H1 (cell line): ENCODE results near the gene TMEM82. TPM values are rescaled to one million over a fixed set of nuclear protein-coding genes. Genes with fewer than 3 reads are reported as not detected.

ENCODE experiments used
- CTCF ChIA-PET: fragments of 300-600 bp; sonication (Branson Sonifier 250); formaldehyde crosslinking; loops from one replicate; lab custom pipeline; 2021; ENCODE audit not compliant: partially characterized antibody; lab: Charles Lee
- POLR2A ChIA-PET: fragments of 300-600 bp; sonication (Branson Sonifier 250); formaldehyde crosslinking; loops from one replicate; lab custom pipeline; 2021; ENCODE audit warnings: inconsistent platforms; ENCODE audit not compliant: partially characterized antibody; lab: Charles Lee
- DNase-seq, 2 experiments: peaks; one replicate each; pipeline versions ENCODE4 v3.0.0 to v3.0.0-alpha.2; 2010 to 2022; ENCODE audit warnings: low spot score in 2 of 2, low read depth in 1 of 2, mixed read lengths in 1 of 2
- FAIRE-seq: peaks from 2 replicates; lab custom pipeline; 2011; peaks lifted over from hg19 to GRCh38; lab: Jason Lieb, UNC
- H2AFZ ChIP-seq: 2 replicates; pipeline ENCODE4 v1.8.1; 2012; ENCODE audit warnings: low read length, inconsistent platforms
- H2AK5ac ChIP-seq: 2 replicates; pipeline ENCODE4 v1.6.1; 2013; ENCODE audit warnings: low read depth, low read length
- H2BK120ac ChIP-seq: replicated peaks from 2 replicates; pipeline ENCODE3; 2013; ENCODE audit warnings: low read depth, low read length, inconsistent platforms
- H2BK12ac ChIP-seq: 2 replicates; pipeline ENCODE4 v1.6.1; 2013; ENCODE audit warnings: low read depth, low read length
- H2BK15ac ChIP-seq: 2 replicates; pipeline ENCODE4 v1.6.1; 2013; ENCODE audit warnings: low read length
- H2BK20ac ChIP-seq: 2 replicates; pipeline ENCODE4 v1.6.1; 2013; ENCODE audit warnings: low read length
- H2BK5ac ChIP-seq: 2 replicates; pipeline ENCODE4 v1.6.1; 2013; ENCODE audit warnings: low read depth, low read length
- H3K14ac ChIP-seq: 2 replicates; pipeline ENCODE4 v1.6.1; 2013; ENCODE audit warnings: inconsistent platforms; ENCODE audit not compliant: insufficient read length
- H3K18ac ChIP-seq: 2 replicates; pipeline ENCODE4 v1.6.1; 2013; ENCODE audit warnings: low read length; ENCODE audit errors: extremely low read depth
- H3K23ac ChIP-seq: 2 replicates; pipeline ENCODE4 v1.6.1; 2013; ENCODE audit warnings: inconsistent platforms; ENCODE audit not compliant: insufficient read length
- H3K23me2 ChIP-seq: 2 replicates; pipeline ENCODE4 v1.6.1; 2013; ENCODE audit warnings: low read depth, low read length
- H3K27ac ChIP-seq: 2 replicates; pipeline ENCODE4 v1.6.1; 2011; ENCODE audit warnings: low read depth, low read length, inconsistent platforms
- H3K27me3 ChIP-seq, 4 experiments: replicated peaks in 1 of 4; 1 replicate in 1 of 4; 2 replicates in 3 of 4; pipeline versions ENCODE4 v1.6.1 to v1.8.1; 2011 to 2013; ENCODE audit warnings: low read length in 3 of 4, mild to moderate bottlenecking in 3 of 4, inconsistent platforms in 2 of 4, mixed read lengths in 2 of 4, moderate library complexity in 1 of 4; ENCODE audit not compliant: control insufficient read depth in 3 of 4, insufficient read depth in 3 of 4; ENCODE audit errors: extremely low read depth in 1 of 4
- H3K36me3 ChIP-seq, 4 experiments: 2 replicates each; pipeline versions ENCODE4 v1.6.1 to v1.8.1; 2011 to 2013; ENCODE audit warnings: mild to moderate bottlenecking in 4 of 4, low read length in 3 of 4, moderate library complexity in 2 of 4, control low read depth in 1 of 4, inconsistent platforms in 1 of 4; ENCODE audit not compliant: insufficient read depth in 4 of 4, control insufficient read depth in 2 of 4
- H3K4ac ChIP-seq: replicated peaks from 2 replicates; pipeline ENCODE3; 2013; ENCODE audit warnings: low read length, low read depth, mixed read lengths, inconsistent platforms; ENCODE audit not compliant: insufficient read length
- H3K4me1 ChIP-seq, 4 experiments: replicated peaks in 1 of 4; 1 replicate in 1 of 4; 2 replicates in 3 of 4; pipeline versions ENCODE4 v1.6.1 to v1.8.1; 2011 to 2013; ENCODE audit warnings: low read length in 3 of 4, inconsistent platforms in 2 of 4, mixed read lengths in 1 of 4; ENCODE audit not compliant: insufficient read depth in 4 of 4, control insufficient read depth in 3 of 4
- H3K4me2 ChIP-seq, 2 experiments: 2 replicates each; pipeline versions ENCODE4 v1.6.1 to v1.8.1; 2011 to 2013; ENCODE audit warnings: low read depth in 2 of 2, low read length in 2 of 2, control low read depth in 1 of 2, inconsistent platforms in 1 of 2, mild to moderate bottlenecking in 1 of 2; ENCODE audit not compliant: insufficient read depth in 1 of 2
- H3K4me3 ChIP-seq, 4 experiments: fragments of 200-600, 300-600 bp in 1 of 4; sonication (generic), shearing (Covaris generic), sonication (Bioruptor Twin) in 1 of 4; 2 replicates each; pipeline versions ENCODE4 v1.5.1 to v1.8.1; 2011 to 2016; ENCODE audit warnings: low read length in 4 of 4, low read depth in 3 of 4, control low read depth in 2 of 4, inconsistent platforms in 2 of 4, mild to moderate bottlenecking in 2 of 4, mixed read lengths in 1 of 4, moderate library complexity in 1 of 4; ENCODE audit not compliant: insufficient read depth in 2 of 4; ENCODE audit errors: extremely low read depth in 1 of 4
- H3K56ac ChIP-seq: replicated peaks from 2 replicates; pipeline ENCODE3; 2013; ENCODE audit warnings: low read depth, mild to moderate bottlenecking, mixed read lengths, low read length, inconsistent platforms; ENCODE audit not compliant: insufficient read length
- H3K79me1 ChIP-seq: 2 replicates; pipeline ENCODE4 v1.6.1; 2013; ENCODE audit warnings: low read depth, low read length, control low read depth
- H3K79me2 ChIP-seq, 2 experiments: 2 replicates each; pipeline versions ENCODE4 v1.6.1 to v1.8.1; 2012 to 2013; ENCODE audit warnings: low read length in 2 of 2, mild to moderate bottlenecking in 2 of 2, inconsistent platforms in 1 of 2; ENCODE audit not compliant: insufficient read depth in 2 of 2, control insufficient read depth in 1 of 2
- H3K9ac ChIP-seq, 4 experiments: replicated peaks in 1 of 4; 1 replicate in 1 of 4; 2 replicates in 3 of 4; pipeline versions ENCODE4 v1.6.1 to v1.8.1; 2011 to 2013; ENCODE audit warnings: low read depth in 3 of 4, low read length in 3 of 4, control low read depth in 2 of 4, mild to moderate bottlenecking in 2 of 4, moderate library complexity in 2 of 4, inconsistent platforms in 1 of 4; ENCODE audit errors: extremely low read depth in 1 of 4
- H3K9me3 ChIP-seq, 2 experiments: 2 replicates each; pipeline versions ENCODE4 v1.6.1 to v1.8.1; 2012 to 2013; ENCODE audit warnings: mild to moderate bottlenecking in 2 of 2, moderate library complexity in 2 of 2, control low read depth in 1 of 2, inconsistent platforms in 1 of 2, low read depth in 1 of 2, low read length in 1 of 2, mixed read lengths in 1 of 2; ENCODE audit not compliant: insufficient read depth in 2 of 2
- H4K20me1 ChIP-seq, 2 experiments: replicated peaks in 1 of 2; 2 replicates each; pipeline versions ENCODE3 to v1.8.1; 2011 to 2013; ENCODE audit warnings: inconsistent platforms in 2 of 2, low read length in 2 of 2, mild to moderate bottlenecking in 1 of 2; ENCODE audit not compliant: insufficient read depth in 2 of 2, control insufficient read depth in 1 of 2
- H4K5ac ChIP-seq: 2 replicates; pipeline ENCODE4 v1.6.1; 2013; ENCODE audit warnings: low read length, low read depth, mixed read lengths, inconsistent platforms; ENCODE audit not compliant: insufficient read length
- H4K8ac ChIP-seq: 2 replicates; pipeline ENCODE4 v1.8.0; 2013; ENCODE audit warnings: mild to moderate bottlenecking, moderate library complexity, low read length, inconsistent platforms; ENCODE audit not compliant: insufficient read depth; ENCODE audit errors: extremely low read depth
- H4K91ac ChIP-seq: replicated peaks from 2 replicates; pipeline ENCODE3; 2013; ENCODE audit warnings: low read length, mixed read lengths, inconsistent platforms; ENCODE audit not compliant: insufficient read length
- BCL11A ChIP-seq, 2 experiments: IDR thresholded peaks; one replicate each; pipeline ENCODE4 v1.6.1; 2011; ENCODE audit warnings: low read depth in 2 of 2, low read length in 2 of 2, mild to moderate bottlenecking in 2 of 2
- CBX5 ChIP-seq: fragments of 300-800, 300-1000 bp; sonication (generic); IDR thresholded peaks from 2 replicates; pipeline ENCODE4 v1.7.1; 2016; ENCODE audit warnings: antibody characterized with exemption, low read length, low read depth
- EP300 ChIP-seq, 2 experiments: IDR thresholded peaks; 1 replicate in 1 of 2; 2 replicates in 1 of 2; pipeline ENCODE4 v1.6.1; 2011 to 2012; ENCODE audit warnings: low read depth in 2 of 2, low read length in 2 of 2, mild to moderate bottlenecking in 2 of 2, borderline replicate concordance in 1 of 2, inconsistent platforms in 1 of 2, moderate library complexity in 1 of 2
- NRF1 ChIP-seq: IDR thresholded peaks from 2 replicates; pipeline ENCODE4 v1.6.1; 2011; ENCODE audit warnings: mild to moderate bottlenecking, low read depth, low read length, improper control_type of control experiment
- POLR2AphosphoS5 ChIP-seq: IDR thresholded peaks from 2 replicates; pipeline ENCODE4 v1.6.1; 2011; ENCODE audit warnings: low read depth, low read length
- POU5F1 ChIP-seq: IDR thresholded peaks from 2 replicates; pipeline ENCODE4 v1.6.1; 2011; ENCODE audit warnings: low read depth, mild to moderate bottlenecking, low read length, moderate library complexity
- RBBP5 ChIP-seq: IDR thresholded peaks from 2 replicates; pipeline ENCODE4 v1.7.1; 2012; ENCODE audit warnings: low read depth, mild to moderate bottlenecking, inconsistent platforms, low read length, moderate library complexity, borderline replicate concordance
- RXRA ChIP-seq: IDR thresholded peaks from 2 replicates; pipeline ENCODE4 v1.6.1; 2011; ENCODE audit warnings: low read depth, mild to moderate bottlenecking, low read length, moderate library complexity; ENCODE audit not compliant: insufficient read depth
- SIRT6 ChIP-seq: IDR thresholded peaks from one replicate; pipeline ENCODE4 v1.7.1; 2012; ENCODE audit warnings: low read length, inconsistent platforms
- SIX5 ChIP-seq: IDR thresholded peaks from 2 replicates; pipeline ENCODE4 v1.6.1; 2011; ENCODE audit warnings: mild to moderate bottlenecking, low read depth, low read length
- SP1 ChIP-seq: IDR thresholded peaks from 2 replicates; pipeline ENCODE4 v1.6.1; 2011; ENCODE audit warnings: low read depth, low read length
- WGBS, 2 experiments: shearing (Covaris generic) in 1 of 2; methylation state at CpG; one replicate each; pipeline versions ENCODE4 v1.1.6 to v1.1.7; 2013 to 2015; ENCODE audit warnings: low lambda C conversion rate in 2 of 2, mixed read lengths in 2 of 2, inconsistent platforms in 1 of 2, low coverage in 1 of 2, missing lambda C conversion rate in 1 of 2; ENCODE audit not compliant: insufficient replicate concordance in 2 of 2, insufficient coverage in 1 of 2, insufficient read length in 1 of 2; ENCODE audit errors: extremely low coverage in 1 of 2, missing lambda C conversion rate in 1 of 2; 5-methylcytosine and 5-hydroxymethylcytosine counted together
- polyA plus RNA-seq, 7 experiments: library from polyadenylated mRNA; depleted of rRNA in 3 of 7; stranded (reverse) in 5 of 7; unstranded in 2 of 7; fragments of >200 nt in 5 of 7; fragments of 200-250 nt in 2 of 7; gene quantifications; 1 replicate in 5 of 7; 2 replicates in 1 of 7; 4 replicates in 1 of 7; pipeline versions ENCODE4 v1.2.1 to v1.2.3, GENCODE V29; 2011 to 2013; ENCODE audit warnings: missing spikeins in 2 of 7, mixed read lengths in 2 of 7
- total RNA-seq: library from RNA; stranded (reverse); fragmentation: NEBNext Ultra II Directional; extraction: Animal tissue kit (Norgen Biotek cat#: 25700); gene quantifications from 2 replicates; pipeline ENCODE4 v1.2.1, GENCODE V29; 2021
- TF ChIP-seq, protein P1 (sequence below): IDR thresholded peaks from 2 replicates; pipeline ENCODE4 v1.6.1; 2012; ENCODE audit warnings: low read length, inconsistent platforms

Gene TMEM82
- total and polyA plus RNA-seq, 2 of the 8 experiments (the other 6 are each of a cell fraction or from before 2014, with no cell fraction given) = 0.32 to 2.1 TPM

GRCh38 chr1:15732686-15733081 is 9.6 kb upstream of the TMEM82 start:
- POLR2A ChIA-PET = interaction anchor here (0.8 kb wide), 1 partner anchor 63 kb away, joined by 3 read pairs; no protein-coding TSS in a partner anchor
- no peak for DNase-seq
- Histone ChIP-seq H2BK15ac (no peak overlapping the region), H3K23ac (no peak overlapping the region)
- TF ChIP-seq, protein P1, sequence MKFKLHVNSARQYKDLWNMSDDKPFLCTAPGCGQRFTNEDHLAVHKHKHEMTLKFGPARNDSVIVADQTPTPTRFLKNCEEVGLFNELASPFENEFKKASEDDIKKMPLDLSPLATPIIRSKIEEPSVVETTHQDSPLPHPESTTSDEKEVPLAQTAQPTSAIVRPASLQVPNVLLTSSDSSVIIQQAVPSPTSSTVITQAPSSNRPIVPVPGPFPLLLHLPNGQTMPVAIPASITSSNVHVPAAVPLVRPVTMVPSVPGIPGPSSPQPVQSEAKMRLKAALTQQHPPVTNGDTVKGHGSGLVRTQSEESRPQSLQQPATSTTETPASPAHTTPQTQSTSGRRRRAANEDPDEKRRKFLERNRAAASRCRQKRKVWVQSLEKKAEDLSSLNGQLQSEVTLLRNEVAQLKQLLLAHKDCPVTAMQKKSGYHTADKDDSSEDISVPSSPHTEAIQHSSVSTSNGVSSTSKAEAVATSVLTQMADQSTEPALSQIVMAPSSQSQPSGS = no peak
- TF ChIP-seq POLR2AphosphoS5 (no peak), SIRT6 (no peak), POU5F1 (no peak), EP300 (IDR thresholded peaks at IDR 0.05; ENCODE audit: borderline replicate concordance in 1 of 2, low read depth in 2 of 2, low read length in 2 of 2) (no peak), RBBP5 (no peak), RXRA (no peak), NRF1 (no peak), SP1 (no peak), BCL11A (IDR thresholded peaks at IDR 0.05; ENCODE audit: low read depth in 2 of 2, low read length in 2 of 2) (no peak), CBX5 (no peak), SIX5 (no peak)
- TF ChIP-seq, all 59 proteins: peak for 0
- Histone ChIP-seq H3K9ac (no peak overlapping the region), H4K5ac (no peak overlapping the region), H3K79me2 (no peaks in the 10 kb centered on the region), H2AFZ (no peak overlapping the region), H3K27ac (no peak overlapping the region), H3K56ac (no peak overlapping the region), H3K18ac (no peak overlapping the region), H3K36me3 (peaks cover 2 to 20% (median 7%) of the 10 kb centered on the region in 4 experiments; a peak in 6 of 8 replicates), H3K4me3 (no peak overlapping the region), H2BK20ac (no peak overlapping the region), H3K23me2 (no peaks in the 10 kb centered on the region), H4K20me1 (peaks cover 4 to 7% of the 10 kb centered on the region in 2 experiments), H3K14ac (no peak overlapping the region), H3K4me1 (peaks cover 0 to 8% (median 4%) of the 10 kb centered on the region in 4 experiments; a peak in 4 of 7 replicates), H3K79me1 (no peaks in the 10 kb centered on the region), H4K8ac (no peak overlapping the region), H2BK12ac (no peak overlapping the region), H2AK5ac (no peak overlapping the region), H3K4me2 (no peak overlapping the region), H3K9me3 (no peaks in the 10 kb centered on the region), H2BK5ac (0 out of 2 replicates have a peak overlapping the region, but pooled peaks have one; percentile 9), H3K4ac (no peak overlapping the region), H4K91ac (no peak overlapping the region), H3K27me3 (no peaks in the 10 kb centered on the region), H2BK120ac (no peak overlapping the region)
- CTCF ChIA-PET = interaction anchor here (0.7 to 5.4 kb wide), 8 partner anchors 8 to 137 kb away, joined by 3 to 35 read pairs (median 4); partner anchors contain the start of gene TMEM82
- 89% methylated on average over 6 of the region's 7 CpGs; no CpG with 5 or more reads in 1 of the 2 experiments for WGBS, 2 experiments
- FAIRE-seq = no peak
